GM21423 (cell line): Measurements from ENCODE around the gene TMEM267.
"Not testable (repeated sequence)": the region's sequence is repeated elsewhere in the genome, so short reads cannot be mapped to it uniquely, and the experiment has no call there.

Experiments
- ATAC-seq: cut with Tn5 transposase; IDR thresholded peaks from one replicate; pipeline ENCODE4 v1.9.1; 2021; ENCODE audit warnings: mild to moderate bottlenecking, moderate library complexity; ENCODE audit not compliant: unreplicated experiment

TMEM267 gene

GRCh38 chr5:43410414-43410813 lies 73.3 kb downstream of the TMEM267 start:
- no peak for ATAC-seq

GRCh38 chr5:43409809-43410271 lies 73.8 kb downstream of the TMEM267 start:
- ATAC-seq = no peak

GRCh38 chr5:43402524-43403066 lies 81.1 kb downstream of the TMEM267 start:
- not testable (repeated sequence) for ATAC-seq

GRCh38 chr5:43401827-43402226 lies 81.8 kb downstream of the TMEM267 start:
- ATAC-seq = no peak

- ATAC-seq = no peak
Observed at GRCh38 chr5:43400082-43400481, 83.6 kb downstream of the TMEM267 start.

GRCh38 chr5:43396762-43397304 lies 86.8 kb downstream of the TMEM267 start:
- ATAC-seq = peak; percentile 98
